Hematopoietic multipotent progenitor cell treated with erythropoietin and hydrocortisone succinate and interleukin-3 and kit ligand, for 8 days (in vitro differentiated cells): ENCODE data around the gene KIAA0232.
A peak's percentile ranks its signal among the peaks of the same experiment; 100 is the strongest.
"Not testable (repeated sequence)": the region's sequence is repeated elsewhere in the genome, so short reads cannot be mapped to it uniquely, and the experiment has no call there.

Experiments used
- DNase-seq: peaks from one replicate; pipeline ENCODE4 v3.0.0-alpha.2; 2015

Gene KIAA0232

DNA sequence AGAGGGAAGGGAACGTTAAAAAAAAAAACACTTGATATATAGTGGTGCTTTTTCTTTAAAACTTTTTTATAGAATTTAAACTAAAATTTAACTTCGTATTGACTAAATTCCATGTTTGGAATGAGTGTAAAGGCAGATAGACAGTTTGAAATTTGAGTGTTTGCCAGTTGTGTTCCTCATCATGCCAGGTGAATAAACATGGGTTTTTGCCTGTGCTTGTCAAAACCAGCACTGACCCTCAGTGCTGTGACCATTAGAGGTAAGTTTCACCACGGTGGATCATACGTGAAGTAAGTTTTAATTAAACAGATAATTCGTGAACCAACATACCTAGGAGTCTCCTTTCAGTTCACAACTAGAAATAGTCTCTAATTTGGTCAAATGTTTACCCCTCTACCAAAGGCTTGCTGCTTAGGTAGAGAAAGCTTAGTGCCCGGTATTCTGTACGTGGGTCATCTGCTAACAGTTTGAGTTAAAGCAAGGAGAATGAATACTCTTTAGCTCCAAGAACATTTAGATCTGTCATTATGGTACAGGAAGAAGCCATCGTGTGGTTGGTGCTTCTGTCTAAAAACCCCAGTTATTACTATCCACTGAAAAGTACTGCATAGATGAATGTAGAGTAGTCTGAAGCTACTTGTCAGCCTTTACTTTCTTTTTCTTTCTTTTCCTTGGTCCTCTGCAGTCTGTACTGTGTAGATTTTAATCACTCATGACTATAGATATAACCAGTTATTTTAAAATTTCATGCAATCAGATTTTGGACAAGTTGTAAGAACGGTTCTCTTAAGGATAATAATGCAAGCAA, 32.7 kb downstream of the KIAA0232 start:
- no peak for DNase-seq

DNA sequence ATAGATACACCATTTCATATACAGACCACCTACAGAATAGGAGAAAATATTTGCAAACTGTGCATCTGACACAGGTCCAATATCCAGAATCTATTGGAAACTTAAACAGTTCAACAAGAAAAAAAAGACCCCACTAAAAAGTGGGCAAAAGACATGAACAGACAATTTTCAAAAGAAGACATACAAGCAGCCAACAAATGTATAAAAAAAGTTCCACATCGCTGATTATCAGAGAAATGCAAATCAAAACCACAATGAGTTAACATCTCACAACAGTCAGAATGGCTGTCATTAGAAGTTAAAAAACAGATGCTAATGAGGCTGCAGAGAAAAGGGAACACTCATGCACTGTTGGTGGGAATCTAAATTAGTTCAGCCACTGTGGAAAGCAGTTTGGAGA, 36.8 kb downstream of the KIAA0232 start:
- DNase-seq, result no peak

DNA sequence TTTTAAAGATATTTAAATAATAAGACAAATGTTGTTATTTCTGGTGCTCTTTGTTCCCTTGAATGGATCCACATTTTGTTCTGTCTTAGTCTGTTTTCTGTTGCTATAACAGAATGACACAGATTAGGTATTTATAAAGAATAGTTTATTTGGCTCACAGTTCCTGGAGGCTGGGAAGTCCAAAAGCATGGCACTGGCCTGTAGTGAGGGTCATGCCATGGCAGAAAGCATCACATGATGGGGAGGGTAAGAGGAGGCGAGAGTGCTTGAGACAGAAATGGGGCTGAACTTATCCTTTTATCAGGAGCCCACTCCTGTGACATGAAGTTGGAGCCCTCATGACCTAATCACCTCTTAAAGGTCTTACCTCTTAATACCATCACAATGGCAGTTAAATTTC, 38.2 kb downstream of the KIAA0232 start:
- no peak for DNase-seq

DNA sequence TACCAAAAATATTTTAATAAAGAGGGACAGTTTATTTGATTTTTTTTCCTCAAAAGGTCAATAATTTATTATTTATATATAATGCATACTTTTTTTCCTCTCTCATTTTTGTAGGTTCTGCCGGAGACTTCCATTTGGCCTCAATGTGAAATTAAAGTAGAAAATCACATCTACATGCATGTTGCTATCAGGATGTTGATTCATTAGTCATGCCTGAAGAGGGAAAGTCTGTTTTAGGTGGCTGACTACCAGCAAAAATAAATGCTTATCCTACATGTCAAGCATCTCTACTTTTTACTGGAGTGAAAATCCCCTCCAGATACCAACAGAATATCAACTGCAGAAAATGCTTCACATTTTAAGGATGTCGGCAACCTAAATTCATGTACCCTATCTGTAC, 41.5 kb downstream of the KIAA0232 start:
- no peak for DNase-seq

DNA sequence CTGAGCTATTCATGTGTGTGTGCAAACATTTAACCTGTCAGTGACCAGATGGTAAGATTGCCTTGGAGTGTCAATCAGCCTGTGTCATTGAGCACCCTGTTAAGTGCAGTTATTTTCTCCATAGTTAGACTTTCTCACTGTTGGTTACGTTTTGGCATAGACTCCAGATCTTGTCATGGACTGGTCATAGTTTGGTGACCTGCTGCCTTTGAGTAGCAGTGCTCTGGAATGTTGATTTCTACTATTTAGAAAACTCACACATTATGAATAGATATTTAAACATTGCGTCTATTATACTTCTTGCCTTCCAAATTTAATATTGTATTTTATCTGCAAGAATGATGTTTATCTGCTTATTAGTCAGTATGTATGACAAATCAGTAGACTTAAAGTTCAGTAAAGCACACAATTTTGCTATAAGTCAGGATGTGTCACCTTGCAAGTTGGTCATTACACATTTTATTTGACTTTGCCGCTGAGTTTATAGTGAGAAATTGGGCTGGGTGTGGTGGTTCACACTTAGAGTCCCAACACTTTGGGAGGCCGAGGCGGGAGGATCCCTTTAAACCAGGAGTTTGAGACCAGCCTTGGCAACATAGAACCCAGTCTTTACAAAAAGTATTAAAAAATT, 42.4 kb downstream of the KIAA0232 start:
- no peak for DNase-seq

DNA sequence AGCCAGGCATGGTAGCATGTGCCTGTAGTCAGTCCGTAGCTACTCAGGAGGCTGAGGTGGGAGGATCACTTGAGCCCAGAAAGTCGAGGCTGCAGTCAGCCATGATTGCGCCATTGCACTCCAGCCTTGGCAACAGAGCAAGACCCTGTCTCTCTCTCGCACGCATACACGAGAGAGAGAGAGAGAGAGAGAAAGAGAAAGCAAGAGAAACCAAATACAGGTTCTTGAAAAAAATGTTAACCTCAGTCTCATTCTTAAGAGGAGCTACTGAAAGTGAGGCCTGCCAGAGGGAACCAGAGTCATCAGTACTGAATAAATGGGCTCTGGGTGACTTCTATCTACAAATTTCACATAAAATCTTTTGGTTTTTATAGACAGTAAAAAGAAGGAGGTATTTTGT, 42.9 kb downstream of the KIAA0232 start:
- no peak for DNase-seq

DNA sequence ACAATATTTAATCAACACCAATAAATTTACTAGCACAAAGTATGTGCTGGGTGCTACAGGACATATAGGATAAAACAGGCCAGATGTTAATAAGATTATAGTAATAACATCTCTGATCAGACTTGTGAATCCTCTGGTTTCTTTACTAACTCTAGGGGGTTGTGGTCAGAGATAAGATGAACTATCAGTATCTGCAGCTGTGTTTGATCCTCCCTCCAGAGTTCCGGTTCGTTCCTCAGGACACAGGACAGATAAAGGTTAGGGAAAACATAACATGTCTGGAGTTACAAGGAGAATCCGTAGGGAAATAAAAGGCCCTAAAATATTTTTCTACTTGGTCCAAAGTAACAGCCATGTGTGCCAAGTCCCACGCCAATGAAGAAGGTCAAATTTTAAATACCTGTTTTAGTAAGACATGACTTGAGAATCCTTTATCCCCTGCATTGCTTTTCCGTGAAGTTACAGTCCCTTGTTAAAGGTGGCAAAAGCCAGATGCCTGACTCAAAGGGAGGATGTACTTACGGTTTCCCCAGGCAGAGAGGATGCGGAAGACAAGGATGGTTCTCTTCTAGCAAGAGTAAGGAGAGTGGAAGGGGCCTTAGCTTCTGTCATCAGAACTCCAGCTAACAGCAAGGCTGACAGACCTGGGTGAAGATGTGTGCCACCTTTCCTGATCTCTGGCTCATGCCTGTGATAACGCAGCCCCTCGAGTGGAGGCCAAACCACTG, 44.4 kb downstream of the KIAA0232 start:
- peak; percentile 73 for DNase-seq

DNA sequence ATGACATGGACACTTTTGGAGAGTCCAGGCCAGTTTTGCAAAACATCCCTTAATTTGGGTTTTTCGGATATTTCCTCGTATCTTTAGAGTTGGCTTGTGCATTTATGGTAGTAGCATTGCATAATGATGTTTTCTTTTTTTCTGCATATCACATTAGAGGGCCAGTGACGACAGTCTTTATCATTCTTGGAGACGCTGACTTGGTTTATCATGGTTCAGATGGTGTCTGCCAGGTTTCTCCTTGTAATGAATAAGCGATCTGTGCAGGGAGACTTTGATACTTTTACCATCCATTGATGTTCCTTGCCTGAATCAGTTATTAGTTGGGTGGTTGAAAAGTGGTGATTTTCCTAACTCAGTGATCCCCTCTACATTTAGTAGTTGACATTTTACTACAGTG, 46.6 kb downstream of the KIAA0232 start:
- DNase-seq, result no peak

DNA sequence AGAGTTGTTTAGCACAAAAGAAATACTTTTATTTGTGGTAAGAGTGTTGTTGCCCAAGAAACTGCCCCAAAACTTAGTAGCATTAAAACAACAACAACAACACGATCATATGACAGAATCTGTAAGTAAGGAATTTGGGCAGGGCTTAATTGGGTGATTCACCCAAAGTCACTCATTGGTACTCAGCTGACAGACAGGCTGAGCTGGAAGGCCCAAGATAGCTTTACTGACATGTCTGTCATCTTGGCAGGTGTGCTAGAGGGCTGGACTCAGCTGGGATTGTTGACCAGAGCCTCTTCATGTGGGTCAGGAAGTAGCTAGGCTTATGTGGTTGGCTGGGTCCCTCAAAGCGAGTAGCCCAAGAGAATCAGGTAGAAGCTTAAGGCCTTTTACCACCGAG, 52.3 kb downstream of the KIAA0232 start:
- no peak for DNase-seq

DNA sequence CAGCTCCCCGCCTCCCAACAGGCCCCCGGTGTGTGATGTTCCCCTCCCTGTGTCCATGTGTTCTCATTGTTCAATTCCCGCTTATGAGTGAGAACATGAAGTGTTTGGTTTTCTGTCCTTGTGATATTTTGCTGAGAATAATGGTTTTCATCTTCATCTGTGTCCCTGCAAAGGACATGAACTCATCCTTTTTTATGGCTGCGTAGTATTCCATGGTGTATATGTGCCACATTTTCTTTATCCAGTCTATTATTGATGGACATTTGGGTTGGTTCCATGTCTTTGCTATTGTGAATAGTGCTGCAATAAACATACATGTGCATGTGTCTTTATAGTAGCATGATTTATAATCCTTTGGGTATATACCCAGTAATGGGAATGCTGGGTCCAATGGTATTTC, 53.1 kb downstream of the KIAA0232 start:
- not testable (repeated sequence) for DNase-seq

DNA sequence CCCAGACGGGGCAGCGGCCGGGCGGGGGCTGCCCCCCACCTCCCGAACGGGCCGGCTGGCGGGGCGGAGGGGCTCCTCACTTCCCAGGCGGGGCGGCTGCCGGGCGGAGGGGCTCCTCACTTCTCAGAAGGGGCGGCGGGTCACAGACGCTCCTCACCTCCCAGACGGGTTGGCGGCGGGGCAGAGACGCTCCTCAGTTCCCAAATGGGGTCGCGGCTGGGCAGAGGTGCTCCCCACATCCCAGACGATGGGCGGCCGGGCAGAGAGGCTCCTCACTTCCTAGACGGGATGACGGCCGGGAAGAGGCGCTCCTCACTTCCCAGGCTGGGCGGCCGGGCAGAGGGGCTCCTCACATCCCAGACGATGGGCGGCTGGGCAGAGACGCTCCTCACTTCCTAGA, 54.6 kb downstream of the KIAA0232 start:
- not testable (repeated sequence) for DNase-seq

DNA sequence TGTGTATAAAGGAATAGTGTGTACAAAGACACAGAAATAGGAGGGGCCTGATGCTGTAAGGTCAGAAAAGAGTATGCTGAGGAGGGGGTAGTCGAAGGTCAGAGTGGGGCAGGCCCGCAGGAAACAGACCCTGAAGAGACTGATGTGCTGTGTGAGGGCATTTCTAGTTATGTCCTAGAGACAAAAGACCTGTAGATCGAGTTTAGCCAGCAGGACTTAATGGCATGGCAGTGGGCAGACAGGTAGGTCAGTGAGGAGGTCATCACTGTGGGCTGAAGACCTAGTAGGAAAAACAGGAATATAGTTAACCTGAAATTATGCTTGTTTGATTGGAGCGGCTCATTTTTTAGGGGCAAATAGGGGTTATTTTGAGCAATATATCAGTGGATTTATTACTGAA, 57.1 kb downstream of the KIAA0232 start:
- no peak for DNase-seq

DNA sequence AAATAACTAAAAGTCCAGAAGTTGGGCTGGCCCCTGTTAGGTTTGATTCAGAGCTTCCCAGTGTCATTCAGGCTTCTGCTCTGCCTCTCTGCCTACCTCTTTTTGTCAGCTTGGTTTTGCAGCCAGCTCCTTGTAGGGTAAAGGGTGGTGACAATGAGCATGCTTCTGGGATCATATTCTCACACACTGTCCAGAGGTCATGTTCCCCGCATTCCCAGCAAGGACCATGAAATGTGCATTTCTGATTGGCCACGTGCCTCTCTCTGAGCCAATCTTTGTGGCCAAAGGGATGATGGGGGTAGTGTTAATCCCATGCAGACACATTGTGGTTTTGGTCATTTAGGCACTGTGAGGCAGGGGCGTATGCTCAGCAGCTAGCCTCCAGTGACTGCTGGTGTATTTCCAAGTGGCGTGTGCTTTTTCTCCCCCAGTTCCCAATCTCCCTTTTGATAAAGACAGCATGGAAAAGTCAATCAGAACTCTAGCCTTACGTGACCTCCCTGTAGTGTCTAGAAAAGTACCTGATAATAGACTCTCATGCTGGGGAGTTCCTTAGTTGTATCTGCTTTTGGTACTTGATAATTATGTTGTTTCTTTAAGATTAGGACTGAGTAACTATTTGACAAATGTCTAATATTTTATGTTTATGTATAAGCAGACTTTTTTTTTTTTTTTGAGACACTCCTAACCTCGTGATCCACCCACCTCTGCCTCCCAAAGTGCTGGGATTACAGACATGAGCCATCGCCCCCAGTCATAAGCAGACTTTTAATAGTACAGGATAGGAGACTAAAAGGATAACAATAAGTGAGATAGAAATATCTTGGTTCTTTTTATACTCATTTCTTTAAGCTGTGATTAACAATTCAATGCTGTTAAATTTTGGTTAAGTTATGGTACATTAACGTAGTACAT, 57.8 kb downstream of the KIAA0232 start:
- DNase-seq, result peak; percentile 47

DNA sequence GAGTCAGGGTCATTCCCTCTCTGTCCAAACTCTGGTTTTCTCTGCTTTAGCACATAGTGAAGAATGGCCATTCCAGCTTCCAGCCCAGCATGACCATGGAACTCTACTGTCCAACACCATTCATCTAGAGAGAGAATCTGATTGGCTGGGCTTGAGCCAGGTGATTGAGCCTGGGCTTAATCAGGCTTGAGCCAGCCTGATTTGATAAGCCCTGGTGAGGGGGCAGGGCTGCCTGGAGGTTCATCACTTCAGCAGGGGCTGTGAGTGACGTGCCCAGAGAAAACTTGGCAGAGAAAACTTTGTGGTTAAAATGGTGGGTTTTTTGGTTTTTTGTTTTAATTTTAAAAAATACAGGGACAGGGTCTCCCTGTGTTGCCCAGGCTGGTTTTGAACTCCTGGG, 62.5 kb downstream of the KIAA0232 start:
- DNase-seq, result peak; percentile 62

DNA sequence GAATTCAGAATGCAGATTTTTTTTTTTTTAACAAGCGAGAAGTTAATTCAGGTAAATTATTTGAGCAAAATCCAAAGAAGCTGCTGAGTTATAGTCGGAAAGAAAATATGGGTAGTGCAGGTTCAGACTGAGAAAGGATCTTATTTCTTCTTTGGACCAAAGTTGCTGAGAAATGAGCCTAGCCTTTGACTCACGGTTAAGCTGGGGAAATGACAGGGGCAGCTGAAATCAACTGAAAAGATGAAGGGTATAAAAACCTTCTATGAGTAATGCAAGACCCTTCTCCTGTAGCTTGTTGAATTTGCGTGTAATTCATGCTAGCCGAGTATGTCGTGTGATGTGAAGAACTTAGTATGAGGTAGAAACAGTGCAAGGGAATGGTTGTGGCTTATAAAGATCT, 63.0 kb downstream of the KIAA0232 start:
- DNase-seq, result no peak

DNA sequence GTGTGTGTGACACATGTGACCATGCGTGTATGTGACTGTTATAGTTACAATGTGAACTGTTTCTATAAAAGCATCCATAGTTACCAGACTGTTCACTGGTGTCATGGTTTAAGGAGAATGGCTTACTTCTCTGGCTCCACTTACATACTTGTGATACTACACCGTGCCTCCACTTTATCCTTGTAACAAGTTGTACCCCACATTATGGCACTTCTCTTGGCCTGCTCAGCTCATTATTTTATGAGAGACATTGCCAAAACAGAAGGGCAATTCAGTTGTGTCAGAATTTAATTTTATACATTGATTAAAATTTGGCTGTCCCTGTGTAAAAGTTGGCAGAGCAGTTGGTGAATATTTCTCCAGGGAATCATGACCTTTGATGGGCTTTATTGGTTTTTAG, 64.7 kb downstream of the KIAA0232 start:
- DNase-seq, result no peak

DNA sequence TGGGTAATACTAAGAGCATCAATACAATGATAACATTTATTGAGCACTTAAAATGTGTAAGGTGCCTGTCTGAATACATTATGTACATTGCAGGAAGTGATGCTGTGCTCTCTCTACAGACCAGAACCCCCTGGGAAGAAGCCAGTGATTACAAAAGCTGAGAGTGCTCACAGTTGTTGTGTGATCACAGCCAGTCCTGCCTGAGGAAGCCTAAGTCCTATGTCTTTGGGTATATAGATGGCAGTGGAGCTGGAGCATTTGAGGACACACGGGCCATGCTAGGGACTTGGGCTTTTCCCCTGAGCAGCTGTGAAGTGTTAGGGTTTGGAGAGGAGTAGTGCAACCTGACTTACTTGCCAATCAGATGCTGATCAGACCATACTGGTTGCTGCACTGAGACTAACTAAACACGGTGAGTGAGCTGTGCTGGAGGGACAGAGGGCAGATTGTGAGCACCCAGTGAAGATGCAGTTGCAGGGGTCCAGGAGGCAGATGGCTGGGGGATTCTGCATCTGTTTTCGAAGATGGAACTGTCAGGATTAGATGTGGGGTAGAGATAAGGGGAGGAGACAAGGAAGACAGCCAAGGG, 66.3 kb downstream of the KIAA0232 start:
- no peak for DNase-seq

DNA sequence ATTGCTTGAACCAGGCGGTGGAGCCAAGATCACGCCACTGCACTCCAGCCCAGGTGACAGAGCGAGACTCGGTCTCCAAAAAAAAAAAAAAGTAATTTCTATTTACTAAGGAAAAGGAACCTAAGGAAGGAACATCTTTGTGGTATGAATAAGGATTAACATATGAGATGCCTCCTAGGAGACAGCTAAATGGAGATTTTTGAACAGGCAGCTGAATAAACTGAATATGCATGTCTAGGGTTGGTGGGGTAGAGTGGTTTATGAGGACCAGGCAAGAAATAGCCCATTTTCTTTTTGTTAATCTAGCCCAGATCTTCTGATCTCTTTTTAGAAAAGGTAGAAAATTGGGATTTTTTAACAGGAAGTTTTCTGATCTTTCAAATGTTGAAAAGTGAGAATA, 67.2 kb downstream of the KIAA0232 start:
- DNase-seq, result no peak

DNA sequence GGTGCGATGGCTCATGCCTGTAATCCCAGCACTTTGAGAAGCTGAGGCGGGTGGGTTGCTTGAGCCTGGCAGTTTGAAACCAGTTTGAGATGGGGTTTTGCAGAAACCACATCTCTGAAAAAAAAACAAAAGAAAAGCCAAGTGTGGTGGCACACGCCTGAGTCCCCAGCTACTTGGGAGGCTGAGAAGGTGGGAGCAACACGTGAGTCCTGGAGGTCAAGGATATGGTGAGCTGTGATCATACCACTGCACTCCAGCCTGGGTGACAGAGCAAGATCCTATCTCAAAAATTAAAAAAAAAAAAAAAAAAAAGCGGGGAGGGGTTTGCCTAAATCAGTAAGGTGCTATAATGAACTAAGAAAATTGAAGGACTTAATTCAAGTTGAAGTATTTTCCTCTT, 68.9 kb downstream of the KIAA0232 start:
- DNase-seq, result no peak

DNA sequence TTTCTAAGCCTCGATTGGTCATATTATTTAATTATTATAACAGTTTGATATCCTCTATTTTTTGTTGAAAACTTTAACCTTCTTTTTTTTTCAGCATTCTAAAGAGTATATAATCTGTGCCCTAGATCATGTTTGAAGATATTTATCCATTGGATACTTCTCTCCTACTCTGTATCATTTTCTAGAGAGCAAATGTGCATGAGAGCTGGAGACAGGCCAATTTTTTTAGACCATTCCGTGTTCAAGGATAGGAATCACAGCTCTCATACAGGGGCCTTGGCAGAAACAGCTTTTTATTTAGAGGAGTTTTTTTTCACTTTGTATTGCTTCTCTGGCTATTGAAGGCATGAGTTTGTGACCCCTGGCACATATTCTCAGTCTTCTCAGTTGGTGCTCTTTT, 69.4 kb downstream of the KIAA0232 start:
- no peak for DNase-seq

DNA sequence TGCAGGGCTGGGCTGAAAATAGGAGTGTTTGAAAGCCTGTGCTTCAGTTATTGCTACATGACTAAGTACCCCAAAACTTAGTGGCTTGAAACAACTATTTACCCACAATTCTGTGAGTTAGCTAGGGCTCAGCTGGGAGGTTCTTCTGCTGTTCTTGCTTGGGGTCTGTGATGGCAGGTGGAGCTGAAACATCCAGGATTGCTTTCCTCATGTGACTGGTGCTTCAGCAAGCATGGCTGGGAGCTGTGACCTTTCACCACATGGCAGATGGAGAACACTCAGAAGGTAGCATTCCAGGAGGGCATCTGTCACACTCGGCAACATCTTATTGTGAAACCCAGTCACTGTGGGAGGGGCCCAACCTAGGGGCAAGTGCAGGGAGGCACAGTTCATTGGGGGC, 70.1 kb downstream of the KIAA0232 start:
- no peak for DNase-seq

DNA sequence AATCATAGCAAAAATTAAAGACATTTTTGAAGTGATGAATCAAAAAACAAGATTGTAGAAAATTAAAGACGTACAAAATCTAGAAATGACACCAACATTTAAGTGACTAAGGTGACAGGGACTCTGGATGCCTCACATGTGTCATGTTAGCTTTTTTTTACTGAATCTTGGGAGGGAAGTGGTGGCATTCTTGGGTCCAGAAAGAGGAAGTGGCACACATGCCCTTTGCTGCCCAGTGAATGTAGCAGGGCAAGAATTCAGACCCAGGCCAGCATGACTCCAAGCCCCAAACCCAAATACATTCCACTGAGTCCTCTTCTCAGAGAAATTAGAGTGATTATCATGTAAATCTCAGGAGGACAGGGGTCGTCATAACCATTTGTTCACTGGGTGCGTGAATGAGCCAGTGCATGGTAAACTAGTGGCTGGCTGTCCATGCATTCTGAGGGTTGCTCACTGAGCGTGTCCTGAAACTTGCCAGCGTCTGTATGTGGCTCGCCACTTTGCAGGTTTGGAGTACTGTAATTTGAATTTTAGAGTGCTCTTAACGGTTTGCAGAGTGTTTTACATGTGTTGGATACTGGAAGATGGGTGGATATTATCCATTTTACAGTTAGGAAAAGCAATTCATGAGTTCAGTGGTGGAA, 71.7 kb downstream of the KIAA0232 start:
- no peak for DNase-seq
